RCC 7860 (cell line): ENCODE results near the gene HEMGN.
A peak's percentile ranks its signal among the peaks of the same experiment; 100 is the strongest.

Source experiments
- DNase-seq: peaks from one replicate; pipeline ENCODE4 v3.0.0-alpha.2; 2015; ENCODE audit warnings: low spot score
- FAIRE-seq: peaks from 2 replicates; lab custom pipeline; 2012; peaks lifted over from hg19 to GRCh38; lab: Jason Lieb, UNC

The HEMGN gene

GRCh38 chr9:97934321-97935115 lies 3.5 kb downstream of the HEMGN start:
- DNase-seq (no peak), FAIRE-seq (no peak)

GRCh38 chr9:97933297-97933998 lies 4.5 kb downstream of the HEMGN start:
- FAIRE-seq, result no peak

GRCh38 chr9:97930972-97931371 lies 7.0 kb downstream of the HEMGN start:
- no peak for FAIRE-seq
- DNase-seq, result no peak

More at GRCh38 chr9:97933297-97933998, 4.5 kb downstream of the HEMGN start:
- DNase-seq, result no peak

GRCh38 chr9:97928986-97929604 lies 8.9 kb downstream of the HEMGN start:
- DNase-seq (no peak), FAIRE-seq (no peak)

- DNase-seq (no peak), FAIRE-seq (no peak)
Measured at GRCh38 chr9:97925497-97926334, 12.3 kb downstream of the HEMGN start.

- no peak for FAIRE-seq
Measured at GRCh38 chr9:97924386-97924785, 13.6 kb downstream of the HEMGN start.

GRCh38 chr9:97923529-97924108 lies 14.4 kb downstream of the HEMGN start:
- DNase-seq (peak; percentile 65), FAIRE-seq (peak; percentile 76)

More at GRCh38 chr9:97924386-97924785, 13.6 kb downstream of the HEMGN start:
- no peak for DNase-seq

GRCh38 chr9:97921959-97922724 lies 15.8 kb downstream of the HEMGN start, which contains the start of gene TRMO:
TRMO (minus strand) TSS chr9:97922500; CDS start chr9:97922493, 7 bp downstream.
- DNase-seq (peak; percentile 94), FAIRE-seq (peak; percentile 2)

- DNase-seq (no peak), FAIRE-seq (no peak)
Measured at GRCh38 chr9:97919217-97919813, 18.7 kb downstream of the HEMGN start.

- DNase-seq, result no peak
- no peak for FAIRE-seq
Measured at GRCh38 chr9:97918611-97919010, 19.4 kb downstream of the HEMGN start.

- FAIRE-seq, result no peak
- DNase-seq, result no peak
Measured at GRCh38 chr9:97911970-97912369, 26.0 kb downstream of the HEMGN start.

- no peak for DNase-seq
- no peak for FAIRE-seq
Measured at GRCh38 chr9:97911528-97911927, 26.4 kb downstream of the HEMGN start.

GRCh38 chr9:97910357-97910756 lies 27.6 kb downstream of the HEMGN start:
- no peak for FAIRE-seq
- no peak for DNase-seq

- FAIRE-seq, result no peak
- no peak for DNase-seq
Measured at GRCh38 chr9:97908705-97909104, 29.3 kb downstream of the HEMGN start.

- DNase-seq (no peak), FAIRE-seq (no peak)
Measured at GRCh38 chr9:97907632-97908031, 30.3 kb downstream of the HEMGN start.

- FAIRE-seq, result no peak
- no peak for DNase-seq
Measured at GRCh38 chr9:97907046-97907445, 30.9 kb downstream of the HEMGN start.

GRCh38 chr9:97906236-97906831 lies 31.6 kb downstream of the HEMGN start:
- no peak for DNase-seq
- no peak for FAIRE-seq

- no peak for FAIRE-seq
Measured at GRCh38 chr9:97905228-97905627, 32.7 kb downstream of the HEMGN start.

GRCh38 chr9:97904725-97905124 lies 33.2 kb downstream of the HEMGN start:
- DNase-seq, result no peak
- FAIRE-seq, result no peak

More at GRCh38 chr9:97905228-97905627, 32.7 kb downstream of the HEMGN start:
- DNase-seq, result no peak
